Panc1 (cell line): Measurements from ENCODE around the gene UBE2N.
"Not testable (repeated sequence)": the region's sequence is repeated elsewhere in the genome, so short reads cannot be mapped to it uniquely, and the experiment has no call there.

Source experiments
- POLR2AphosphoS5 ChIP-seq: IDR thresholded peaks from 2 replicates; pipeline ENCODE4 v1.6.1; 2012; ENCODE audit warnings: mild to moderate bottlenecking, low read depth, low read length, moderate library complexity
- TF ChIP-seq, protein P1 (sequence below): fragments of 450-650 bp; IDR thresholded peaks from 2 replicates; pipeline ENCODE4 v1.5.1; 2017; ENCODE audit warnings: mild to moderate bottlenecking

DNA sequence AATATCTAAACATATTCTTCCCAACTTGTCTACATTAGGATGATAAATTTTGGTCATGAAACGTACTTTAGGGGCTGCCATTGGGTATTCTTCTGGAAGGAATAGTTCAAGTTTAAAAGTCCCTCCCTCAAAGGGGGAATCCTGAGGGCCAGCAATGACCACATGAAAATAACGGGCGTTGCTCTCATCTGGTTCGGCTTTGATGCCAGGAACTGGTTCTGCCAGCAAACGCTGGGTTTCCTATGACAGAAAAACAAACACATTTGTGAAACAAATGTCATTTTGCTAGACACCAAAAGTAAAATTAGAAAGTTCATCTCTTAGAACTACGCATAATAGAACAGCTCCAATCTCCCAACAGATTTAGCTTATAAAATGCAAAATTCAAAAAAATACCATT is 30.7 kb downstream of the UBE2N start:
- not testable (repeated sequence) for TF ChIP-seq POLR2AphosphoS5
- TF ChIP-seq, protein P1, sequence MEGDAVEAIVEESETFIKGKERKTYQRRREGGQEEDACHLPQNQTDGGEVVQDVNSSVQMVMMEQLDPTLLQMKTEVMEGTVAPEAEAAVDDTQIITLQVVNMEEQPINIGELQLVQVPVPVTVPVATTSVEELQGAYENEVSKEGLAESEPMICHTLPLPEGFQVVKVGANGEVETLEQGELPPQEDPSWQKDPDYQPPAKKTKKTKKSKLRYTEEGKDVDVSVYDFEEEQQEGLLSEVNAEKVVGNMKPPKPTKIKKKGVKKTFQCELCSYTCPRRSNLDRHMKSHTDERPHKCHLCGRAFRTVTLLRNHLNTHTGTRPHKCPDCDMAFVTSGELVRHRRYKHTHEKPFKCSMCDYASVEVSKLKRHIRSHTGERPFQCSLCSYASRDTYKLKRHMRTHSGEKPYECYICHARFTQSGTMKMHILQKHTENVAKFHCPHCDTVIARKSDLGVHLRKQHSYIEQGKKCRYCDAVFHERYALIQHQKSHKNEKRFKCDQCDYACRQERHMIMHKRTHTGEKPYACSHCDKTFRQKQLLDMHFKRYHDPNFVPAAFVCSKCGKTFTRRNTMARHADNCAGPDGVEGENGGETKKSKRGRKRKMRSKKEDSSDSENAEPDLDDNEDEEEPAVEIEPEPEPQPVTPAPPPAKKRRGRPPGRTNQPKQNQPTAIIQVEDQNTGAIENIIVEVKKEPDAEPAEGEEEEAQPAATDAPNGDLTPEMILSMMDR, result not testable (repeated sequence)
